ENCODE measurements around the gene SFTPA2. TPM values are rescaled to one million over a fixed set of nuclear protein-coding genes. Genes with fewer than 3 reads are reported as not detected.
"Not testable (repeated sequence)": the region's sequence is repeated elsewhere in the genome, so short reads cannot be mapped to it uniquely, and the experiment has no call there.

SFTPA2 gene
- total RNA-seq, result not detected

DNA sequence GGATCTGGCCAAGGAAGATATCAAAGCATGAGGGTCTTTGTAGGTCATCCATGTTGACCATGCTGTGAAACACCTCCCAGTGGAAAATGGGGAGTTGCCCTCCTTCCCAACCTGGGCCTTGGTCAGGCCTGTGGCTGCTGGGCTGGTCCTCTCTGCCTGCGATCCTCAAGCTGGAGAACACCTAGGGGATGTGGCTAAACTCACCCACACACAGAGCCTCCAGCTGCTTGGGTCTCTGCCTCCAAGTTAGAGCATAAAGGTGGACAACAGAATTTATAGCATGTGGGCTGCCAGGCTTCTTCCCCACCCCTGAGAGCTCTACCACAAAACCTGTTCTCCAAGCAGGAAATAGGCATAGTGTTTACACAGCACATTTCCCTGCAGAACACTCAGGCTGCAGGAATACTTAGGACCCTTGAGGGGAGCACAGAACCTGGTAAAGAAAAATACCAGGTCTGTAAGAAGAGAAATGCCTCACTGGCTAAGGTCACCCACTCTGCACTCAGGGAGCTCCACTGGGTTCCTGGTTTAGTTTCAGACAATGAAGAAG, at the start of gene SFTPA2:
Gene SFTPA2 (minus strand): TSS at position 248 of the 550 bp plus-strand sequence. CDS start 924 bp downstream, outside the sequence.
- no peak within 1 kb of the TSS for H3K4me3 Mint-ChIP-seq
- CTCF ChIA-PET, result no interaction called here
- H3K27ac Mint-ChIP-seq, result no peak within 1 kb of the TSS
- POLR2A ChIA-PET, result no interaction called here
- no peaks in the 10 kb centered on the region for H3K36me3 Mint-ChIP-seq (ENCODE audit: low read depth)
- H3K9me3 Mint-ChIP-seq (ENCODE audit: insufficient read depth), result no peaks in the 10 kb centered on the region
- no peak for ATAC-seq
- peaks cover 14% of the 10 kb centered on the region for H3K27me3 Mint-ChIP-seq (ENCODE audit: low read depth)
- peaks cover 5% of the 10 kb centered on the region for H3K4me1 Mint-ChIP-seq (ENCODE audit: low read depth)
- no peak for DNase-seq

DNA sequence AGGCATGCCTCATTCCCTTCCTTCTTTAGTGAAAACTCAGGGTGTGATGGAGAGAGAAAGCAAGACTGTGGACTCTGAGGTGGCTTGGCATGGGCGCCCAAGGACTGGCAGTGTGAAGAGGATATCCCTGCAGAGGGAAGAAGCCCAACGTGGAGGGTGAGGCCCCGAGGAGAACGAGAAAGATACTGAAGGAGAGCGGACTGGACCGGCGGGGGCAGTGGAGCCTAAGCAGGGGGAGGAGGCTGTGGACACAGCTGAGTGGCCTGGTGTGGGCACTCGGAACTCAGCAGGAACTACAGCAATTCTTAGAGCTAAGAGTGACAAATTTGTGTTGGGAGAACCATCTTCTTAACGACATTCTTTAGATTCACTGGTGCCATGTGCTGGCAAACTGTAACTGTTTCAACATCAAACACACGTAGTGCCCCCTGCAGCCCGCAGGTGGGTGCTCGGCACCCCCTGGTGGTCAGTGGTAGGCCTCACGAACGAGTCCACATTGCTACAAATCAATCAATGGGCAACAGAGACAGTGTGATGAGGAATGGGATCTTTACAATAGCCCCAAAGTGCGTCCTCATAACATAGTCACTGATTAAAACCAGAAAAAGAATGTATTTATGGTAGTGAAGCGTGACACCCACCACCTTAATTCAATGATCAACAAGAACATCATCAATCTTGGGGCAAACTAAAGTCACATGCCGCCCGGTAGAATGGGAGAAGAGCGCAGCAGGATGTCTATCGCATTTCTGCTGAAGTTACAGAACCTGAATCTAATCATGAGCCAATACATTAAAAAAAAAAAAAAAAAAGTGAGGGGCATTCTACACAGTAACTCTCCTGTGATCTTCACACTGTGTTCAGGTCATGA, 48.5 kb upstream of the SFTPA2 start:
- POLR2A ChIA-PET, result no interaction called here
- H3K36me3 Mint-ChIP-seq (ENCODE audit: low read depth), result no peaks in the 10 kb centered on the region
- ATAC-seq (peak; percentile 67), DNase-seq (peak; percentile 68)
- H3K4me3 Mint-ChIP-seq, result no peak overlapping the region
- no peaks in the 10 kb centered on the region for H3K4me1 Mint-ChIP-seq (ENCODE audit: low read depth)
- CTCF ChIA-PET, result interaction anchor here (1.0 to 1.1 kb wide), 2 partner anchors 17 to 41 kb away, joined by 3 read pairs; no protein-coding TSS in a partner anchor
- H3K27ac Mint-ChIP-seq, result no peak overlapping the region
- peaks cover 3% of the 10 kb centered on the region for H3K27me3 Mint-ChIP-seq (ENCODE audit: low read depth)
- no peaks in the 10 kb centered on the region for H3K9me3 Mint-ChIP-seq (ENCODE audit: insufficient read depth)

DNA sequence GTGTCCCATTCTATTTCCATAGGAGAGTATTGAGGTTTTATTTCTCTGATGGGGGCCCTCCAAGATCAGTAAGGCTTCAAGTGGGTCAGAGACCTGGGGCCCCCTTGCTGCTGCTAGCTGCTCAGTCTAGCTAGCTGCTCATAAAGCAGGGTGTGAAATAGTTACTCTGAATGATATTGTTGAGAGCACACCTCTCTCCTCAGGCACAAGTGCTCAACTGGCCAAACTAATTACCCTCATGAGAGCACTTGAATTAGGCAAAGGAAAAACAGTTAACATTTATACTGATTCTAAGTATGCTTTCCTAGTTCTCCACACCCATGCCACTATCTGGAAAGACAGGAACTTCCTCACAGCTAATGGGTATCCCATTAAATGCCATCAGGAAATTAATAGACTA, 45.1 kb upstream of the SFTPA2 start:
- H3K27me3 Mint-ChIP-seq (ENCODE audit: low read depth), result peaks cover 14% of the 10 kb centered on the region
- no peak overlapping the region for H3K4me3 Mint-ChIP-seq
- ATAC-seq, result no peak
- H3K27ac Mint-ChIP-seq, result no peak overlapping the region
- H3K4me1 Mint-ChIP-seq (ENCODE audit: low read depth), result no peaks in the 10 kb centered on the region
- POLR2A ChIA-PET, result no interaction called here
- no peaks in the 10 kb centered on the region for H3K36me3 Mint-ChIP-seq (ENCODE audit: low read depth)
- CTCF ChIA-PET, result no interaction called here
- no peaks in the 10 kb centered on the region for H3K9me3 Mint-ChIP-seq (ENCODE audit: insufficient read depth)
- no peak for DNase-seq

DNA sequence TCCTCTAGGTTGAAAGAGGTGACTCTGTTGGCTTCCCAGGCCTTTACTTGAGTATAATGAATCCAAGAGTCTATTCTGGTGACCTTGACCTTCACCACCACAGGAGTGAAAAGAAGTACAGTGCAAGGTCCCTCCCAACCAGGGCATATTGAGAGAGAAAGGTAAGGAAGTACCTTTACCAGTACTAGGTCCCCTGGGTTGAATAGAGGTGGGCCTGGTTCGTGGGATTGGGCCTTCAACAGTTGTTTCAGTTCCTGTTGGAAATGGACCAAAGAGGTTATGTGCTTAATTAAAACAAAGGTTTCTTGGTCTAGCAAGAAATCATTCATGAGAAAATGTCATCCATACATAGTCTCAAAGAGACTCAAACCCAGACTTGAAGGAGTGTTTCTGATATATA, 44.1 kb upstream of the SFTPA2 start:
- H3K36me3 Mint-ChIP-seq (ENCODE audit: low read depth), result no peaks in the 10 kb centered on the region
- peaks cover 17% of the 10 kb centered on the region for H3K27me3 Mint-ChIP-seq (ENCODE audit: low read depth)
- ATAC-seq (no peak), DNase-seq (no peak)
- no peak overlapping the region for H3K27ac Mint-ChIP-seq
- no peak overlapping the region for H3K4me3 Mint-ChIP-seq
- no peaks in the 10 kb centered on the region for H3K9me3 Mint-ChIP-seq (ENCODE audit: insufficient read depth)
- CTCF ChIA-PET, result no interaction called here
- POLR2A ChIA-PET, result no interaction called here
- no peaks in the 10 kb centered on the region for H3K4me1 Mint-ChIP-seq (ENCODE audit: low read depth)

DNA sequence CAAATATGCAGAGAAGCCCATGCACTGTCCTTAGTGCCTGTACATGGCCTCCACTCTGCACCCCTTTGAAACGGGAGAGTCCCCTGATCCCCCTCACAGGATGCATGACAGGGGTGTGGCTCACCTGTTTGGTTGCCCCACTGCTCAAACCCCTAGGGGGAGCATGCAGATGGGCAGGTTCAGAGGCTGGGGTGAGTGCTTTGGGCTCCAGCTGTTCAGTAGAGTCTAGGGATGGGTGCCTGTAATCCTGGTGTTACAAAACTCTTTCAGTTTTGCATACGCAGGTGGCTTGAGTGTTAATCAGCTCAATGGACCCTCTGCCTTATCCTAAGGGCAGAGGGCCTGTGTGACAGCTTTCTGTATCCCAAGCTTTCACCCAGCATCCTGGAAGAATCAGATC, 42.7 kb upstream of the SFTPA2 start:
- peaks cover under 1% of the 10 kb centered on the region for H3K36me3 Mint-ChIP-seq (ENCODE audit: low read depth)
- H3K4me3 Mint-ChIP-seq, result no peak overlapping the region
- POLR2A ChIA-PET, result no interaction called here
- ATAC-seq, result no peak
- H3K9me3 Mint-ChIP-seq (ENCODE audit: insufficient read depth), result peaks cover under 1% of the 10 kb centered on the region
- no peak for DNase-seq
- H3K27ac Mint-ChIP-seq, result no peak overlapping the region
- CTCF ChIA-PET, result no interaction called here
- no peaks in the 10 kb centered on the region for H3K4me1 Mint-ChIP-seq (ENCODE audit: low read depth)
- peaks cover 24% of the 10 kb centered on the region for H3K27me3 Mint-ChIP-seq (ENCODE audit: low read depth)

- H3K27me3 Mint-ChIP-seq (ENCODE audit: low read depth), result peaks cover 28% of the 10 kb centered on the region
- no peaks in the 10 kb centered on the region for H3K4me1 Mint-ChIP-seq (ENCODE audit: low read depth)
- H3K4me3 Mint-ChIP-seq, result no peak overlapping the region
- H3K9me3 Mint-ChIP-seq (ENCODE audit: insufficient read depth), result peaks cover 10% of the 10 kb centered on the region
- CTCF ChIA-PET, result no interaction called here
- ATAC-seq (no peak), DNase-seq (no peak)
- no peak overlapping the region for H3K27ac Mint-ChIP-seq
- POLR2A ChIA-PET, result no interaction called here
- peaks cover 6% of the 10 kb centered on the region for H3K36me3 Mint-ChIP-seq (ENCODE audit: low read depth)
Observed at GRCh38 chr10:79601939-79602338, 41.7 kb upstream of the SFTPA2 start.

GRCh38 chr10:79599644-79600043, 39.4 kb upstream of the SFTPA2 start:
- CTCF ChIA-PET; H3K4me1 Mint-ChIP-seq (ENCODE audit: low read depth); H3K4me3 Mint-ChIP-seq; POLR2A ChIA-PET; H3K9me3 Mint-ChIP-seq (ENCODE audit: insufficient read depth); H3K36me3 Mint-ChIP-seq (ENCODE audit: low read depth); ATAC-seq; DNase-seq; H3K27ac Mint-ChIP-seq: not testable (repeated sequence)
- H3K27me3 Mint-ChIP-seq (ENCODE audit: low read depth), result peaks cover 27% of the 10 kb centered on the region

- ChIA-PET POLR2A (no interaction called here), CTCF (no interaction called here)
- H3K4me1 Mint-ChIP-seq (ENCODE audit: low read depth), result no peaks in the 10 kb centered on the region
- H3K36me3 Mint-ChIP-seq (ENCODE audit: low read depth), result peaks cover 6% of the 10 kb centered on the region
- no peak overlapping the region for H3K4me3 Mint-ChIP-seq
- H3K27ac Mint-ChIP-seq, result no peak overlapping the region
- DNase-seq (no peak), ATAC-seq (no peak)
- H3K9me3 Mint-ChIP-seq (ENCODE audit: insufficient read depth), result peaks cover 10% of the 10 kb centered on the region
- peaks cover 36% of the 10 kb centered on the region for H3K27me3 Mint-ChIP-seq (ENCODE audit: low read depth)
Observed at GRCh38 chr10:79595510-79595909, 35.3 kb upstream of the SFTPA2 start.

DNA sequence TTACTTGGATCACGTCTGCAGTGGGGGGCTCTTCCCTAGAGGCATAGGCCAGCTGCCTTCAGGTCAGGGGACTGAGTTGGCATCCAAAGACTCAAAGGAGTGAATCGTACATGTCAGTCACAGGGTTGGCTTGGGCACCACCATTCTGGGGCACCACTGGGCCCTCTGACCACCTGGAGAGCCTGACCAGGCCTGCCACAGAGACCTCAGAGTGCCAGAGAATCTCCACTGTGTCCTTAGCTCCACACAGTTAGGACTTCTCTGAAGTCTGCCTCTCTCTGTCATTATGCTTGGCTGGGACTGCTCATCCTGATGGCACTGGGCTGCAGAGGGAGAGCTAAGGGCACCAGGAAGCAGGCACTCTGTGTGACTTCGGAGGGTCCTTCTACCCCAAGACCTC, 34.4 kb upstream of the SFTPA2 start:
- H3K36me3 Mint-ChIP-seq (ENCODE audit: low read depth); H3K4me1 Mint-ChIP-seq (ENCODE audit: low read depth); H3K9me3 Mint-ChIP-seq (ENCODE audit: insufficient read depth); H3K4me3 Mint-ChIP-seq; POLR2A ChIA-PET; DNase-seq; CTCF ChIA-PET; ATAC-seq; H3K27ac Mint-ChIP-seq: not testable (repeated sequence)
- peaks cover 36% of the 10 kb centered on the region for H3K27me3 Mint-ChIP-seq (ENCODE audit: low read depth)

DNA sequence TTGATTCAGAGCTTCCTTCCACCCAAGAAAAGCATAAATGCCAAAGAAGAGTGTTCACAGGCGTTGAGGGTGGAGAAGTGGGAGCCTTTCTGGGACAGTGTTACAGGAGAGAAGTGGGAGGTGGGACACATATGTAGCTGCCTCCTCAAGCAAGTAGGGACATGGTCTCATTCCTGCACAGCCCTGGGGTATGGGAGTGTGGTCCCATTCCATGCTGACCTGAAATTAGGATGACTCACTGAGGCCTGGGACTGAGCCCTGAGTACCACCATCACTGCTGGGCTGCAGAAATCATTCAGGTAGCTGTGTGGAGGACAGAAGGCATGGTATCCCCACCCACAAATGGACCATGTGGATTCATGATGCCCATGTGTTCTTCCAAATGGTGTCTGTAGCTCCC, 33.2 kb upstream of the SFTPA2 start:
- no peak for ATAC-seq
- Mint-ChIP-seq H3K9me3 (ENCODE audit: insufficient read depth) (peaks cover 10% of the 10 kb centered on the region), H3K27me3 (ENCODE audit: low read depth) (peaks cover 38% of the 10 kb centered on the region), H3K4me3 (no peak overlapping the region), H3K4me1 (ENCODE audit: low read depth) (no peaks in the 10 kb centered on the region), H3K36me3 (ENCODE audit: low read depth) (peaks cover 6% of the 10 kb centered on the region), H3K27ac (no peak overlapping the region)
- CTCF ChIA-PET, result no interaction called here
- POLR2A ChIA-PET, result no interaction called here
- no peak for DNase-seq

GRCh38 chr10:79588800-79589199, 28.6 kb upstream of the SFTPA2 start:
- H3K36me3 Mint-ChIP-seq (ENCODE audit: low read depth), result no peaks in the 10 kb centered on the region

GRCh38 chr10:79586933-79587332, 26.7 kb upstream of the SFTPA2 start:
- DNase-seq (no peak), ATAC-seq (no peak)
- Mint-ChIP-seq H3K4me1 (ENCODE audit: low read depth) (peaks cover 7% of the 10 kb centered on the region), H3K27me3 (ENCODE audit: low read depth) (peaks cover 30% of the 10 kb centered on the region), H3K9me3 (ENCODE audit: insufficient read depth) (no peaks in the 10 kb centered on the region), H3K36me3 (ENCODE audit: low read depth) (no peaks in the 10 kb centered on the region), H3K4me3 (no peak overlapping the region), H3K27ac (no peak overlapping the region)
- CTCF ChIA-PET, result no interaction called here
- POLR2A ChIA-PET, result no interaction called here

More at GRCh38 chr10:79588800-79589199, 28.6 kb upstream of the SFTPA2 start:
- ChIA-PET POLR2A (no interaction called here), CTCF (no interaction called here)
- Mint-ChIP-seq H3K27me3 (ENCODE audit: low read depth) (peaks cover 37% of the 10 kb centered on the region), H3K4me3 (no peak overlapping the region), H3K27ac (no peak overlapping the region), H3K4me1 (ENCODE audit: low read depth) (no peaks in the 10 kb centered on the region), H3K9me3 (ENCODE audit: insufficient read depth) (no peaks in the 10 kb centered on the region)
- DNase-seq, result no peak
- no peak for ATAC-seq

All from activated CD8-positive, alpha-beta T cell treated with anti-CD3 and anti-CD28 coated beads, Interleukin-2, amount 10 ng/mL, durations not matched to agents 7 days and 5 days (primary cell).